ENCODE results near the gene OR6J1.
A peak's percentile ranks its signal among the peaks of the same experiment; 100 is the strongest.
"Not testable (repeated sequence)": the region's sequence is repeated elsewhere in the genome, so short reads cannot be mapped to it uniquely, and the experiment has no call there.

The OR6J1 gene

GRCh38 chr14:22644305-22644635 lies at the start of gene OR6J1:
Gene OR6J1 (minus strand): TSS chr14:22644352. CDS start chr14:22634811, 9,541 bp downstream.
- no peak for DNase-seq

GRCh38 chr14:22692194-22692593 lies 48.0 kb upstream of the OR6J1 start:
- DNase-seq, result no peak

GRCh38 chr14:22691171-22691570 lies 47.0 kb upstream of the OR6J1 start:
- no peak for DNase-seq

DNA sequence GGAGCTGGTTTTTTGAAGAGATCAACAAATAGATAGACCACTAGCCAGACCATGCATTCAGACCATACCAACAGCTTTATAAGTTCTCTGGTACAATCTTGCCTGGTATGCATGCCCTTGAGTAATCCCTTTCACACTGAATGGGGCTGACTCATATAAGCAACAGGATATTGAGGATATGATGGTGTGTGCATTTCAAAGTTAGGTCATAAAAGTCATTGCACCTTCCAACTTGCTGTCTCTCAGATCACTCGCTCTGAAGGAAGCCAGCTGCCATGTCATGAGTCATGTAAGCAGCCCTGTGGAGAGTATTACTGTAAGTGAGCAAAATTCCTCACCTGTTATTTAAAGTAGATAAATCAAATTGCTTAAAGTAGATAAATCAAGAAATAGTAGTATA lies 45.0 kb upstream of the OR6J1 start:
- DNase-seq, result no peak

GRCh38 chr14:22687969-22688368 lies 43.8 kb upstream of the OR6J1 start:
- DNase-seq, result not testable (repeated sequence)

DNA sequence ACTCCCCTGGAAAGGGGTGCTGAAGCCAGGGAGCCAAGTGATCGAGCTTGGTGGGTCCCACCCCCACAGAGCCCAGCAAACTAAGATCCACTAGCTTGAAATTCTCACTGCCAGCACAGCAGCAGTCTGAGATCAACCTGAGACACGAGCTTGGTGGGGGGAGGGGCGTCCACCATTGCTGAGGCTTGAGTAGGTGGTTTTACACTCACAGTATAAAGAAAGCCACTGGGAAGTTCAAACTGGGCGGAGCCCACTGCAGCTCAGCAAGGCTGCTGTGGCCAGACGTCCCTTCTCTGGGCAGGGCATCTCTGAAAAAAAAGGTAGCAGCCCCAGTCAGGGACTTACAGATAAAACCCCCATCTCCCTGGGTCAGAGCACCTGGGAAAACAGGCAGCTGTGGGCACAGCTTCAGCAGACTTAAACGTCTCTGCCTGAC lies 42.0 kb upstream of the OR6J1 start:
- DNase-seq, result not testable (repeated sequence)

DNA sequence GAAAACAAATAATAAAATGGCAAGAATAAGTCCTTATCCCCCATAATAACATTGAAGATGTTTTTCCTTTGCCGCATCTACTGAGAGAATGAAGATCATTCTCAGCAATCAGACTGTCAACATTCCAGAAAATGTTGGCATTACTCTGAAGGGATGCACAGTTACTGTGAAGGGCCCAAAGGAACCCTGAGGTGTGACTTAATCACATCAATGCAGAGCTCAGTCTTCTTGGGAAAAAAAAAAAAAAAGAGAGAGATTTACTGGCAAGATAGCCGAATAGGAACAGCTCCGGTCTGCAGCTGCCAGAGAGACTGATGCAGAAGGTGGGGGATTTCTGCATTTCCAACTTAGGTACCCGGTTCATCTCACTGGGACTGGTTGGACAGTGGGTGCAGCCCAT lies 41.3 kb upstream of the OR6J1 start:
- no peak for DNase-seq

GRCh38 chr14:22683428-22683827 lies 39.3 kb upstream of the OR6J1 start:
- not testable (repeated sequence) for DNase-seq

GRCh38 chr14:22678221-22678620 lies 34.1 kb upstream of the OR6J1 start:
- DNase-seq, result no peak

GRCh38 chr14:22677551-22677950 lies 33.4 kb upstream of the OR6J1 start:
- not testable (repeated sequence) for DNase-seq

GRCh38 chr14:22671622-22672021 lies 27.5 kb upstream of the OR6J1 start:
- no peak for DNase-seq

DNA sequence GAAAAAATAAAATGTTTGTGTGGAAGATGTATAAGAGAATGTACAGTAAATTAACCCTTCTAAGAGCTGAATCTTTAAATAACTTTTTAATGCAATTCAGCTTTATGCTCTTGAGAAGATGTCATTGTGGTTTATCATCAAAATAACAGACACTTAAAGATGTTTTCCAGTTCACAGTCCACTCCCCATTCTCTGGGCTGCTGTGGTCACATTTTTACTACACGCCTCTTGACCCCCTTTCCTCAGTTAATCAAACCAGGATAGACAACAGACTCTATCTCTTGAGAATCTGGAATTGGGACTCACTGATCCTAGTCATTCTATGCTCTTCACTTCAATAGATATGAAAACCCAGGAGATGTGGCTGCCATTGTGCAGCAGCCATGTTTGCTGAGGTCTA lies 24.7 kb upstream of the OR6J1 start:
- no peak for DNase-seq

DNA sequence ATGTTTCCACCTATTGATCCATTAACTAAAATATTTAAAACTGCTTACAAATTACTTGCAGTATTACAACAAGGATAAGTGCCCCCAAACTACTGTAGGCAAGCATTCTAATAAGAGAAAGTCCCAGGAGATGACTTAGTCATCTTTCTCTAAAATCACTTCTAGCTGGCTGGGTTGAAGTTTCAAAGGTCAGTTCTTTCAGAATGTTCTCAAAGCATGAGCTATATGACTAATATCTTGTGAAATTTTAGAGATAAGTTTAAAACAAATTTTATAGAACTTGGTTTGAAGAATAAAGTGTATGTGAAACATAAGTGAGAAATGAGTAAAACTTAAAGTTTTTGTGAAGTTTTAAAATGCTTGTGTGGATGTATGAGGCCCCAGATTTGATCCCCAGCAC lies 24.3 kb upstream of the OR6J1 start:
- no peak for DNase-seq

DNA sequence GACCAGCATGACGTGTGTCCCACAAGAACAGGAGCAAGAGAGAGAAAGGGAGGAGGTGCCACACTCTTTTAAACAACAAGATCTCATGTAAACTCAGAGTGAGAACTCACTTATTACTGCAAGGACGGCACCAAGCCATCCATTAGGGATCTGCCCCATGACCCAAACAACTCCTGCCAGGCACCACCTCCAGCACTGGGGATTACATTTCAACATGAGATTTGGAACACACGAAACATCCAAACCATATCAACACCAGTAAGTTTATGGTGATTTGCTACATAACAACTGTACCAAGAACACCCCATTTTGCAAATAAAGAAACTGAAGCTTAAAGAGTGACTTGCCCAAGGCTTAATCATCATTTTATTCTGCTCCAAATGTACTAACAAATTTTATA lies 23.7 kb upstream of the OR6J1 start:
- DNase-seq, result no peak

DNA sequence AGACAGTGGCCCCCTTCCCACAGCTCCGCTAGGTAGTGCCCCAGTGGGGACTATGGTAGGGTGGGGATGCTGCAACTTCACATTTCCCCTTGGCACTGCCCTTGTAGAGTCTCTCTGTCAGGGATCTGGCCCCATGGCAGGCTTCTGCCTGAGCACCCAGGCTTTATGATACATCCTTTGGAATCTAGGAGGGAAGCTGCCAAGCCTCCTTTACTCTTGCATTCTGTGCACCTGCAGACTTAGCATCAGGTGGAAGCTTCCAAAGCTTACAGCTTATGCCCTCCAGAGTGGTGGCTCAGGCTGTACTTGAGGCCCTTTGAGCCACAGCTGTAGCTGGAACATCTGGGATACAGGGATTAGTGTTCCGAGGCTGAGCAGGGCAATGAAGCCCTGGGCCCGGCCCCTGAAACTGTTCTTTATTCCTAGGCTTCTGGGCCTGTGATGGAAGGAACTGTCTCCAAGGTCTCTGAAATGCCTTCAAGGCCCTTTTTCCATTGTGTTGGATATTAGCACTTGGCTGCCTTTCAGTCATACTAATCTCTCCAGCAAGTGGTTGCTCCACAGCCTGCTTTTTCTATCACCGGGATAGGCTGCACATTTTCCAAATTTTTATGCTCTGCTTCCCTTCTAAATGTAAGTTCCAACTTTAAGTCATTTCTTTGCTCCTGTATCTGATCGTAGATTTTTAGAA lies 22.2 kb upstream of the OR6J1 start:
- no peak for DNase-seq

GRCh38 chr14:22664261-22664660 lies 20.1 kb upstream of the OR6J1 start:
- DNase-seq, result no peak

GRCh38 chr14:22660654-22661053 lies 16.5 kb upstream of the OR6J1 start:
- DNase-seq, result no peak

- DNase-seq, result no peak
Measured at GRCh38 chr14:22658946-22659345, 14.8 kb upstream of the OR6J1 start.

DNA sequence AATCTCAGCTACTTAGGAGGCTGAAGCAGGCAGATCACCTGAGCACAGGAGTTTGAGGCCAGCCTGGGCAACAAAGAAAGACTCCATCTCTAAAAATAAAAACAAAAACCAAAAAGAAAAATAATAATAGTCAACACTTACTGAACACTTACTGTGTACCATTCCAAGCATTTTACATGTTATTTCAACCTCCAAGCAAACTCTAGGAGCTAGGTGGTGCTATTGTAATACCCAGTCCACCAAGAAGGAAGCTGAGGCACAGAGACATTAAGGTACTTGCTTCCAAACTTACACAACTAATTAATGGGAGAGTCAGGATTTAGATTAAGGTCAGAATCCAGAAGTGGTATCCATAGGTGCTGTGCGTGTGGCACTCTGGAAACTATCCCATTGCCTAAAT lies 13.7 kb upstream of the OR6J1 start:
- no peak for DNase-seq

DNA sequence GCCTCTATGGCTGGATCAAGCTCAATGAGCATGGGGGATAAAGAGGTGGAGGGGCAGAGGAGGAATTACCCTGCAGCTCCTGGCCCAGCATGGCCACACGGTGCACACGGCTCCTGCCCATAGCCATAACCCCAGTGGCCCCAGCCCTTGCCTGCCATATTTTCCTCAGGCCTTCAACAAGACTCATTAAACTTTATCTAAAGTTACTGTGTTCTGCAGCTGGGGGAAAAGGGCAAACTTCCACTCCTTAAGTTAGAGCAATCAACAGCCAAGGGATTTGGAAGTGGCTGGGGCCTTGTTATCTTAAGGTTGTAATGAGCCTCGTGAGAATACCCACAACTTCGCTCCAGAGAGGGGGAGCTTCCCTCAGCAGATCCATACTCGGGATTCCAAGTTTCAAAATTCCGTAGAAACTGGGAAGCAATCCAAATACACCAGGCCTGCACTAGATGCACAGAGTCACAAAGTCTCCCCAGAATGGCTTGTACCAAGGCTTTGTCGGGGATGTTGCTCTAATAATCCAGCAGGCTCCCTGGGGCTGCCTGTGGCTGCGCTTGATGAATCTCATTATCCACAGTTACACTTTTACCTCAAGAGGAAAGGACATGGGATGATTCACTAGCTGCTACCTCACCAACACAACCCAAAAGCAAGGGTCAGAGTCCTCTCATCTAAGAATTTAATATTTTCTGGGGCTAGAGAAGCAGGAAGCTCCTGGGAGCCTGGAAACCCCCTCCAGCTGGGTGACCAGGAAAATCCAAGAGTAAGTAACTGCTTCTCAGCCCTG lies 13.0 kb upstream of the OR6J1 start:
- DNase-seq, result no peak

GRCh38 chr14:22656226-22656625 lies 12.1 kb upstream of the OR6J1 start:
- DNase-seq, result no peak

GRCh38 chr14:22653012-22653621 lies 9.0 kb upstream of the OR6J1 start:
- DNase-seq, result peak; percentile 55

DNA sequence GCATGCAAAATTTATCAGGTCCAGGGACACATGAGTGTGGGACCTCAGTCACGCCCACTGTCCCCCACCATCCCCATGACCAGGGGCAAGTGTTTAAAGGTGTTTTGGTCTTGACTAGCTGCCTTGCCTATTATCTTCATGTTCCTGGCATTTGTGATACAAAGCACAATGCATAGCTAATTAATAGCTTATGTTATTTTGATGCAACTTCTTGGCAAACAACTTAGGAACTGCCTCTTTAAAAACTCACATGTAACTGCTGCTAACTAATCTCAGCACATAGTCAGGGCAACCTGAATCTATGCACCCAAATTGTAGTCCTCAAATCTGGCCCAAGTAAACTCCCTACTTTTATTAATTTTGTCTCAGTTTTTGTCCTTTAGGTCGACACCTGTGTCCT lies 7.4 kb upstream of the OR6J1 start:
- DNase-seq, result no peak

DNA sequence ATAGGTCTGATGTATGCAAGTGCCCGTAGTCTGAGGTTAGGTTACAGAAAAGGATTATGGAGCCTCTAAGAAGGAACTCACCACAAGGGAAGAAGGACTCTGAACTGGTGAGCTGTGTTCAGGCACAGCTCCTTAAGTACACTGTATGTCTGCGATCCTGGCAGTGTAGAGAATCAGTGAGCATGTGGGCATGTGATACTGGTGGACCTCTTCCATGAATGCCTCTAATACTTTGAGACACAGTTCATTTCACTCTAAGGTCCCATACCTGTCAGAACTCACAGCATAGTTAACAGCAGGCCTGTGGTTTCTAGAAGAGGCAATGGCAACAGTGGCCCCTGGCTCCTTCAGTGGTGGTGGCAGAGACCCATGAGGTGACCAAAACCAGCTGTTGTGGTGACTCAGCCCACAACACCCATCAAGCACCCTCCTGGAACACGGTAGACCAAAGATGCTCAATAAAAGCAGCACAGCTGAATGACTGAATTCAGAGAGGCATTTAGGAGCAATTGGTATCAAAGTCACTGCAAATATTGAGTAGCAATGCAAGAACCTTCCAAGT lies 6.9 kb upstream of the OR6J1 start:
- DNase-seq, result no peak

All from CD4-positive, alpha-beta T cell treated with Interleukin-21 for 1 hour (primary cell).